HepG2 (cell line): ENCODE data around the gene CSKMT. TPM values are rescaled to one million over a fixed set of nuclear protein-coding genes. Genes with fewer than 3 reads are reported as not detected.

ENCODE experiments used
- ATAC-seq: fragments of 200-7000 bp; cut with Tn5 transposase; 3 replicates; pipeline ENCODE4 v1.9.1; 2020; ENCODE audit warnings: mild to moderate bottlenecking, moderate library complexity
- BruUV-seq: library from RNA; stranded (reverse); fragments of 400-500 nt; replicated peaks from 2 replicates; lab custom pipeline; 2021; lab: Mats Ljungman, UMichigan
- CTCF ChIA-PET: fragments of 300-600 bp; formaldehyde crosslinking; extraction: SDS; loops from one replicate; lab custom pipeline; 2021; ENCODE audit warnings: low total read pairs, inconsistent platforms, low intra/inter-chr PET ratio; lab: Yijun Ruan, JAX
- POLR2A ChIA-PET: fragments of 350-600 bp; sonication (Branson Sonifier 250); formaldehyde crosslinking; loops from one replicate; lab custom pipeline; 2020; ENCODE audit warnings: antibody characterized with exemption, inconsistent platforms; lab: Yijun Ruan, JAX
- DNase-seq: peaks from one replicate; pipeline ENCODE4 v3.0.0-alpha.2; 2015; ENCODE audit warnings: low spot score
- FAIRE-seq: peaks from 3 replicates; lab custom pipeline; 2011; peaks lifted over from hg19 to GRCh38; lab: Jason Lieb, UNC
- H2AFZ ChIP-seq: one replicate; pipeline ENCODE4 v1.6.1; 2011; ENCODE audit warnings: low read length, inconsistent platforms
- H3K27ac ChIP-seq: fragments of 300-600 bp; 3 replicates; pipeline ENCODE4 v1.8.0; 2011; ENCODE audit warnings: mixed run types, mild to moderate bottlenecking, mixed read lengths, low read length, inconsistent platforms; ENCODE audit not compliant: insufficient read depth; ENCODE audit errors: extremely low read length
- H3K27me3 ChIP-seq, 2 experiments: fragments of 200-600 bp in 1 of 2; 2 replicates in 1 of 2; 3 replicates in 1 of 2; pipeline versions ENCODE4 v1.6.0 to v1.8.0; 2011; ENCODE audit warnings: low read length in 2 of 2, mild to moderate bottlenecking in 2 of 2, moderate library complexity in 2 of 2, inconsistent platforms in 1 of 2; ENCODE audit not compliant: insufficient read depth in 2 of 2, control insufficient read depth in 1 of 2
- H3K36me3 ChIP-seq, 2 experiments: fragments of 200-600 bp in 1 of 2; replicated peaks in 1 of 2; 2 replicates in 1 of 2; 3 replicates in 1 of 2; pipeline versions ENCODE4 v1.5.1 to v1.8.0; 2011; ENCODE audit warnings: low read length in 2 of 2, inconsistent platforms in 1 of 2; ENCODE audit not compliant: insufficient read depth in 2 of 2, control insufficient read depth in 1 of 2
- H3K4me1 ChIP-seq: 2 replicates; pipeline ENCODE4 v1.5.1; 2012; ENCODE audit warnings: low read length, inconsistent platforms; ENCODE audit not compliant: insufficient read depth
- H3K4me2 ChIP-seq: 2 replicates; pipeline ENCODE4 v1.6.0; 2011; ENCODE audit warnings: low read depth, low read length, inconsistent platforms
- H3K4me3 ChIP-seq, 3 experiments: fragments of 200-600 bp in 1 of 3; sonication (generic), shearing (Covaris generic) in 1 of 3; replicated peaks in 1 of 3; 2 replicates each; pipeline ENCODE4 v1.5.1; 2011 to 2016; ENCODE audit warnings: low read length in 3 of 3, inconsistent platforms in 2 of 3, low read depth in 2 of 3, mild to moderate bottlenecking in 2 of 3, control low read depth in 1 of 3, mixed read lengths in 1 of 3; ENCODE audit not compliant: insufficient read depth in 1 of 3
- H3K79me2 ChIP-seq: one replicate; pipeline ENCODE4 v1.6.1; 2011; ENCODE audit warnings: low read length, inconsistent platforms; ENCODE audit not compliant: insufficient read depth
- H3K9ac ChIP-seq: 2 replicates; pipeline ENCODE4 v1.6.0; 2011; ENCODE audit warnings: mild to moderate bottlenecking, low read depth, low read length, inconsistent platforms; ENCODE audit not compliant: insufficient read depth
- H3K9me3 ChIP-seq: 2 replicates; pipeline ENCODE4 v1.5.1; 2012; ENCODE audit warnings: mild to moderate bottlenecking, low read length
- H4K20me1 ChIP-seq: 2 replicates; pipeline ENCODE4 v1.6.0; 2011; ENCODE audit warnings: inconsistent platforms, mild to moderate bottlenecking, low read length, moderate library complexity; ENCODE audit not compliant: insufficient read depth
- ARNT ChIP-seq: fragments of 450-650 bp; IDR thresholded peaks from 2 replicates; pipeline ENCODE4 v1.6.1; 2017
- DZIP1 ChIP-seq: sonication (generic); formaldehyde crosslinking; IDR thresholded peaks from 2 replicates; pipeline ENCODE4 v1.5.0; 2020; ENCODE audit warnings: mild to moderate bottlenecking, missing genetic modification reagents
- ELF4 ChIP-seq: sonication (generic); formaldehyde crosslinking; IDR thresholded peaks from 2 replicates; pipeline ENCODE4 v1.5.0; 2020; ENCODE audit warnings: missing genetic modification reagents, mild to moderate bottlenecking, moderate library complexity, borderline replicate concordance
- HDAC1 ChIP-seq: sonication (generic); formaldehyde crosslinking; IDR thresholded peaks from 2 replicates; pipeline ENCODE4 v1.5.1; 2020; ENCODE audit warnings: mild to moderate bottlenecking, missing genetic modification reagents
- HNRNPLL ChIP-seq: fragments of 200-400 bp; formaldehyde crosslinking; IDR thresholded peaks from 2 replicates; pipeline ENCODE4 v1.6.1; 2017; ENCODE audit warnings: mild to moderate bottlenecking, low read depth, low read length; ENCODE audit not compliant: poor library complexity, severe bottlenecking
- MIER2 ChIP-seq: IDR thresholded peaks from 2 replicates; pipeline ENCODE4 v1.6.1; 2016; ENCODE audit warnings: missing biosample characterization, missing genetic modification reagents
- NONO ChIP-seq, 2 experiments: fragments of 450-650 bp in 1 of 2; sonication (generic) in 1 of 2; formaldehyde crosslinking in 1 of 2; IDR thresholded peaks in 1 of 2; conservative IDR thresholded peaks in 1 of 2; 2 replicates each; pipeline versions ENCODE4 v1.6.1 to v1.8.0; 2017 to 2022; ENCODE audit warnings: mild to moderate bottlenecking in 1 of 2, missing genetic modification reagents in 1 of 2, moderate library complexity in 1 of 2
- RFX3 ChIP-seq: IDR thresholded peaks from 2 replicates; pipeline ENCODE4 v1.6.1; 2016; ENCODE audit warnings: missing biosample characterization, missing genetic modification reagents
- TBX3 ChIP-seq: fragments of 450-650 bp; IDR thresholded peaks from 2 replicates; pipeline ENCODE4 v1.6.1; 2017; ENCODE audit warnings: antibody characterized with exemption, mild to moderate bottlenecking, inconsistent platforms, borderline replicate concordance
- TMF1 ChIP-seq: sonication (generic); formaldehyde crosslinking; IDR thresholded peaks from 2 replicates; pipeline ENCODE4 v1.8.1; 2022; ENCODE audit warnings: low read depth, missing genetic modification reagents
- ZNF292 ChIP-seq: sonication (generic); formaldehyde crosslinking; IDR thresholded peaks from 2 replicates; pipeline ENCODE4 v1.8.1; 2022; ENCODE audit warnings: mild to moderate bottlenecking, low read depth, missing genetic modification reagents, borderline replicate concordance
- ZNF34 ChIP-seq: sonication (generic); formaldehyde crosslinking; IDR thresholded peaks from 2 replicates; pipeline ENCODE4 v1.4.0; 2020; ENCODE audit warnings: mild to moderate bottlenecking, missing genetic modification reagents, borderline replicate concordance
- ZNF501 ChIP-seq: sonication (generic); formaldehyde crosslinking; IDR thresholded peaks from 2 replicates; pipeline ENCODE4 v1.5.1; 2020; ENCODE audit warnings: mild to moderate bottlenecking, moderate library complexity, missing genetic modification reagents
- ZNF547 ChIP-seq: sonication (generic); formaldehyde crosslinking; IDR thresholded peaks from 2 replicates; pipeline ENCODE4 v1.5.1; 2020; ENCODE audit warnings: mild to moderate bottlenecking, missing genetic modification reagents
- ZNF672 ChIP-seq: sonication (generic); formaldehyde crosslinking; IDR thresholded peaks from 2 replicates; pipeline ENCODE4 v1.8.1; 2022; ENCODE audit warnings: missing genetic modification reagents
- ZNF691 ChIP-seq: sonication (generic); formaldehyde crosslinking; IDR thresholded peaks from 2 replicates; pipeline ENCODE4 v1.4.0; 2020; ENCODE audit warnings: missing genetic modification reagents, low read depth, mild to moderate bottlenecking, borderline replicate concordance
- ZNF703 ChIP-seq: sonication (generic); formaldehyde crosslinking; IDR thresholded peaks from 2 replicates; pipeline ENCODE4 v1.5.1; 2020; ENCODE audit warnings: missing genetic modification reagents, mild to moderate bottlenecking, moderate library complexity, borderline replicate concordance
- ZNF709 ChIP-seq: sonication (generic); formaldehyde crosslinking; IDR thresholded peaks from 2 replicates; pipeline ENCODE4 v1.5.0; 2020; ENCODE audit warnings: mild to moderate bottlenecking, missing genetic modification reagents
- ZNF772 ChIP-seq: sonication (generic); formaldehyde crosslinking; IDR thresholded peaks from 2 replicates; pipeline ENCODE4 v1.5.0; 2020; ENCODE audit warnings: mild to moderate bottlenecking, missing genetic modification reagents
- WGBS: methylation state at CpG from one replicate; pipeline ENCODE4 v1.1.6; 2017; ENCODE audit warnings: low lambda C conversion rate; 5-methylcytosine and 5-hydroxymethylcytosine counted together
- in situ Hi-C: cut with HindIII; loops from 2 replicates; pipeline ENCODE4 v1.10.0; 2017; ENCODE audit warnings: low pct_unique_long_range_greater_than_20kb; ENCODE audit not compliant: extremely low pct_ligation_motif_present
- intact Hi-C: fragments of 100-400 bp; cut with micrococcal nuclease; formaldehyde crosslinking; loops from one replicate; pipeline ENCODE4 v1.10.0; 2022; ENCODE audit not compliant: unreplicated experiment
- polyA plus RNA-seq, 8 experiments: library from polyadenylated mRNA; depleted of rRNA in 3 of 8; stranded (reverse) in 7 of 8; unstranded in 1 of 8; fragments of >200 nt; fragmentation: Illumina TruSeq in 4 of 8; extraction: Trizol in 4 of 8; gene quantifications; 2 replicates each; pipeline versions ENCODE4 v1.2.1 to v1.2.3, GENCODE V29; 2011 to 2016; ENCODE audit warnings: low read depth in 4 of 8, missing spikeins in 1 of 8, mixed read lengths in 1 of 8; ENCODE audit not compliant: insufficient read depth in 1 of 8
- total RNA-seq, 5 experiments: library from RNA; depleted of rRNA; stranded (reverse); fragments of >200 nt; fragmentation: Illumina TruSeq; extraction: Trizol; gene quantifications; 2 replicates each; pipeline ENCODE4 v1.2.3, GENCODE V29; 2016; ENCODE audit warnings: low read depth in 1 of 5

The CSKMT gene
- total and polyA plus RNA-seq, 2 of the 13 experiments (the other 11 are each of a cell fraction or from before 2014, with no cell fraction given): 7.6 to 31.8 TPM

GRCh38 chr11:62644220-62644619, 20.9 kb upstream of the CSKMT start (continued):
- TF ChIP-seq MIER2 (CRISPR knock-in tag): no peak
- no peak for TF ChIP-seq ZNF672
- no peak for TF ChIP-seq ZNF703 (CRISPR knock-in tag)
- no peak for TF ChIP-seq RFX3 (CRISPR knock-in tag)
- TF ChIP-seq HNRNPLL: no peak
- TF ChIP-seq ZNF691 (CRISPR knock-in tag): no peak
- TF ChIP-seq HDAC1: no peak
- TF ChIP-seq ZNF292 (CRISPR knock-in tag): no peak
- TF ChIP-seq DZIP1 (CRISPR knock-in tag): no peak
- TF ChIP-seq TBX3: no peak

GRCh38 chr11:62645671-62645945, 19.5 kb upstream of the CSKMT start:
- peaks cover 58% of the 10 kb centered on the region for H3K4me1 ChIP-seq
- H3K9me3 ChIP-seq: no peaks in the 10 kb centered on the region
- no peaks in the 10 kb centered on the region for H3K27me3 ChIP-seq
- peak overlapping the region; percentile 100 for H3K9ac ChIP-seq
- peak overlapping the region; percentile 98 for H3K27ac ChIP-seq
- ATAC-seq (no peak), FAIRE-seq (no peak), DNase-seq (no peak)
- TF ChIP-seq ELF4 (CRISPR knock-in tag) (0 out of 2 replicates have a peak, but pooled peaks have one; percentile 13), ZNF547 (CRISPR knock-in tag) (0 out of 2 replicates have a peak, but pooled peaks have one; percentile 3), ZNF34 (peak; percentile 43; the same call in 1 of the 2 replicates), ZNF772 (CRISPR knock-in tag) (peak; percentile 10; the same call in 1 of the 2 replicates), ARNT (no peak), NONO (IDR thresholded peaks at IDR 0.05) (no peak), NONO (CRISPR knock-in tag; conservative IDR thresholded peaks at IDR 0.05) (0 out of 2 replicates have a peak, but pooled peaks have one; percentile 26), ZNF709 (0 out of 2 replicates have a peak, but pooled peaks have one; percentile 21), ZNF501 (CRISPR knock-in tag) (0 out of 2 replicates have a peak, but pooled peaks have one; percentile 4), TMF1 (CRISPR knock-in tag) (peak; percentile 42; the same call in 1 of the 2 replicates), TBX3 (no peak)
- in situ Hi-C loops: no loop called here
- BruUV-seq: no TSS peak
- H3K4me3 ChIP-seq: peak overlapping the region; percentile 86 to 96 (median 90)
- H3K4me2 ChIP-seq: peak overlapping the region; percentile 77
- H3K79me2 ChIP-seq: peaks cover 39% of the 10 kb centered on the region
- peaks cover 8% of the 10 kb centered on the region for H4K20me1 ChIP-seq
- H2AFZ ChIP-seq: no peak overlapping the region
- WGBS: 1% methylated on average over 11 of the region's 11 CpGs
- intact Hi-C loops: no loop called here
- H3K36me3 ChIP-seq: peaks cover 4 to 24% of the 10 kb centered on the region in 2 experiments; a peak in 3 of 5 replicates
- ChIA-PET CTCF (no interaction called here), POLR2A (interaction anchor here (1.1 to 5.0 kb wide), 18 partner anchors 11 to 831 kb away, joined by 3 to 98 read pairs (median 13); partner anchors contain the start of genes B3GAT3, C11orf98, CSKMT and EEF1G)
